Peyer's patch (tissue), 4 donors: ENCODE data around the gene ZNF219.
A peak's percentile ranks its signal among the peaks of the same experiment; 100 is the strongest.

Source experiments
- POLR2A ChIP-seq, 2 donors: fragments of 450-650 bp; IDR thresholded peaks; one replicate each; pipeline ENCODE4 v1.5.1; 2017; ENCODE audit warnings: antibody characterized with exemption in 2 of 2, mild to moderate bottlenecking in 2 of 2, moderate library complexity in 2 of 2
- TF ChIP-seq, protein P1 (sequence below), 6 experiments: fragments of 450-650 bp in 4 of 6; fragments of 200-600 bp in 2 of 6; sonication (generic) in 1 of 6; IDR thresholded peaks; one replicate each; pipeline ENCODE4 v1.5.1; 2017 to 2019; ENCODE audit warnings: antibody characterized with exemption in 6 of 6, mild to moderate bottlenecking in 3 of 6, moderate library complexity in 1 of 6

DNA sequence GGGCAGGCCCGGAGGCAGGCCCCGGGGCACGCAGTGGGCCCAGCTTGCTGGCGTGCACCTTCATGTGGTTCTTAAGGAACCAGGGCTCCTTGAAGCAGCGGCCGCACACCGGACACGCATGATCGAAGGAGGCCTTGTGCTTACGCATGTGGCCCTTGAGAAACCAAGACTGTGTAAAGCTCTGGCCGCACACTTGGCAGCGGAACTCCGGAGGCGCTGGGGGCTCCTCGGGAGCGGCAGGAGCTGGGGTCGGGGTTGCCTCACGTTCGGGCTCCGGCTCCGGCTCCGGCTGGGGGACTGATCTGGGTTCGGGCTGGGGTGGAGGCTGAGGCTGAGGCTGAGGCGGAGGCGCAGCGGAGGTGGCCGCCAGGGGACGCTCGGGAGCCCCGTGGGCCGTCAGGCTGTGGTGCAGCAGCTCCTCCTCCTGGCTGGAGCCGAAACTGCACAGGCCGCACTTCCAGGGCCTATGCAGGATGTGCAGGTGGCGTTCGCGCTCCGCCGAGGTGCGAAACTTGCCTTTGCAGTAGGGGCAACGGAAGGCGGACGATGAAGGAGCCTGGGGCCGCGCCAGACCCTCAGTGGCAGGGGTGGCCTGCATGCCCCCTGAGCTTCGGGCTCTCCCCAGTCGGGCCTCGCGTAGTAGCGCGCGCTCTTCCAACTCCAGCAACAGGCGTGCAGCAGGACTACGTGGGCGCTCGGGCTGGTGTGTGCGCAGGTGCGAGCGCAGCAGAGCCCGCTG, 6.0 kb downstream of the ZNF219 start:
- TF ChIP-seq, protein P1, sequence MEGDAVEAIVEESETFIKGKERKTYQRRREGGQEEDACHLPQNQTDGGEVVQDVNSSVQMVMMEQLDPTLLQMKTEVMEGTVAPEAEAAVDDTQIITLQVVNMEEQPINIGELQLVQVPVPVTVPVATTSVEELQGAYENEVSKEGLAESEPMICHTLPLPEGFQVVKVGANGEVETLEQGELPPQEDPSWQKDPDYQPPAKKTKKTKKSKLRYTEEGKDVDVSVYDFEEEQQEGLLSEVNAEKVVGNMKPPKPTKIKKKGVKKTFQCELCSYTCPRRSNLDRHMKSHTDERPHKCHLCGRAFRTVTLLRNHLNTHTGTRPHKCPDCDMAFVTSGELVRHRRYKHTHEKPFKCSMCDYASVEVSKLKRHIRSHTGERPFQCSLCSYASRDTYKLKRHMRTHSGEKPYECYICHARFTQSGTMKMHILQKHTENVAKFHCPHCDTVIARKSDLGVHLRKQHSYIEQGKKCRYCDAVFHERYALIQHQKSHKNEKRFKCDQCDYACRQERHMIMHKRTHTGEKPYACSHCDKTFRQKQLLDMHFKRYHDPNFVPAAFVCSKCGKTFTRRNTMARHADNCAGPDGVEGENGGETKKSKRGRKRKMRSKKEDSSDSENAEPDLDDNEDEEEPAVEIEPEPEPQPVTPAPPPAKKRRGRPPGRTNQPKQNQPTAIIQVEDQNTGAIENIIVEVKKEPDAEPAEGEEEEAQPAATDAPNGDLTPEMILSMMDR (IDR thresholded peaks at IDR 0.05): peak; percentile 100
- TF ChIP-seq POLR2A (IDR thresholded peaks at IDR 0.05): peak in 1 of 2 donors; percentile 57
